ENCODE data around the gene ABTB2.

The ABTB2 gene

DNA sequence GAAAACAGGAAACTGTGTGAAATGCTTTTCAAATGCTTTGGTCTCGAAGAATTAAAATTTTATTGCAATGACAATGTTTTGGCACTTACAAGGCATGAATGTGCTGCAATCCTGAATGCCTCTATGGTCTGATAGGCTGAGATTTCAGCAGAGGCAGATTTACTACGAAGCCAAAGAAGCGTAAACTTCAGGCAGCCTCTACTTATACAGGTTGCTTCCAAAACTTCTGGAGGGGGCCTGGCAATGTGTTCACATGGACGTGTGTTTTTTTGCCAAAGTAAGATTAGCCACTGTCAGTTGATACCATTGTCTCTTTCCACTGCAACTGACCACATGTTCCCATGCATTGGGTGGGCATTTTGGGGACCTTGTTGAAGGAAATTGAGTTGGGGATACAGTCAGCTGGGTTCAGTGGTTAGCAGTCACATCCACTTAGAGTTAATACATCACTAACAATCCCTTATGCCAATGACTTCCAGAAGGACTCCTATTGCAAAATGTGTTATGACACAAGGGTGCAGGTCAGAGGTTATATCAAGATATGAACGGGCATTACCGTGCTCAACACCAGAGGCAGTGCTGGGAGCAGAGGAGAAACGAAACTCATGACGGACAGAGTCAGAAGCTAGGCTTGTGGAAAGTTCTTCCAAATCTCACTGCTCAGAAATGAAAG is 48.8 kb downstream of the ABTB2 start:
- Histone ChIP-seq H3K27me3 (ENCODE audit: insufficient read depth, poor library complexity, severe bottlenecking) (no peaks in the 10 kb centered on the region), H3K27ac (replicated peaks) (no peak overlapping the region), H3K4me3 (replicated peaks; ENCODE audit: insufficient read depth, low read length) (no peak overlapping the region)
- peak in 1 of 2 experiments; percentile 88 for DNase-seq (ENCODE audit: low read depth in 1 of 2, low spot score in 1 of 2)
- TF ChIP-seq, protein P1, sequence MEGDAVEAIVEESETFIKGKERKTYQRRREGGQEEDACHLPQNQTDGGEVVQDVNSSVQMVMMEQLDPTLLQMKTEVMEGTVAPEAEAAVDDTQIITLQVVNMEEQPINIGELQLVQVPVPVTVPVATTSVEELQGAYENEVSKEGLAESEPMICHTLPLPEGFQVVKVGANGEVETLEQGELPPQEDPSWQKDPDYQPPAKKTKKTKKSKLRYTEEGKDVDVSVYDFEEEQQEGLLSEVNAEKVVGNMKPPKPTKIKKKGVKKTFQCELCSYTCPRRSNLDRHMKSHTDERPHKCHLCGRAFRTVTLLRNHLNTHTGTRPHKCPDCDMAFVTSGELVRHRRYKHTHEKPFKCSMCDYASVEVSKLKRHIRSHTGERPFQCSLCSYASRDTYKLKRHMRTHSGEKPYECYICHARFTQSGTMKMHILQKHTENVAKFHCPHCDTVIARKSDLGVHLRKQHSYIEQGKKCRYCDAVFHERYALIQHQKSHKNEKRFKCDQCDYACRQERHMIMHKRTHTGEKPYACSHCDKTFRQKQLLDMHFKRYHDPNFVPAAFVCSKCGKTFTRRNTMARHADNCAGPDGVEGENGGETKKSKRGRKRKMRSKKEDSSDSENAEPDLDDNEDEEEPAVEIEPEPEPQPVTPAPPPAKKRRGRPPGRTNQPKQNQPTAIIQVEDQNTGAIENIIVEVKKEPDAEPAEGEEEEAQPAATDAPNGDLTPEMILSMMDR (IDR thresholded peaks at IDR 0.05; ENCODE audit: insufficient read depth, low read length) = no peak
- no peak for TF ChIP-seq REST (IDR thresholded peaks at IDR 0.05; ENCODE audit: insufficient replicate concordance, low read depth)
- TF ChIP-seq SPI1 (IDR thresholded peaks at IDR 0.05; ENCODE audit: borderline replicate concordance, low read depth) = no peak
- TF ChIP-seq POLR2AphosphoS5 (IDR thresholded peaks at IDR 0.05; ENCODE audit: low read depth) = no peak
- no peak for TF ChIP-seq GABPA (IDR thresholded peaks at IDR 0.05; ENCODE audit: low read depth)

DNA sequence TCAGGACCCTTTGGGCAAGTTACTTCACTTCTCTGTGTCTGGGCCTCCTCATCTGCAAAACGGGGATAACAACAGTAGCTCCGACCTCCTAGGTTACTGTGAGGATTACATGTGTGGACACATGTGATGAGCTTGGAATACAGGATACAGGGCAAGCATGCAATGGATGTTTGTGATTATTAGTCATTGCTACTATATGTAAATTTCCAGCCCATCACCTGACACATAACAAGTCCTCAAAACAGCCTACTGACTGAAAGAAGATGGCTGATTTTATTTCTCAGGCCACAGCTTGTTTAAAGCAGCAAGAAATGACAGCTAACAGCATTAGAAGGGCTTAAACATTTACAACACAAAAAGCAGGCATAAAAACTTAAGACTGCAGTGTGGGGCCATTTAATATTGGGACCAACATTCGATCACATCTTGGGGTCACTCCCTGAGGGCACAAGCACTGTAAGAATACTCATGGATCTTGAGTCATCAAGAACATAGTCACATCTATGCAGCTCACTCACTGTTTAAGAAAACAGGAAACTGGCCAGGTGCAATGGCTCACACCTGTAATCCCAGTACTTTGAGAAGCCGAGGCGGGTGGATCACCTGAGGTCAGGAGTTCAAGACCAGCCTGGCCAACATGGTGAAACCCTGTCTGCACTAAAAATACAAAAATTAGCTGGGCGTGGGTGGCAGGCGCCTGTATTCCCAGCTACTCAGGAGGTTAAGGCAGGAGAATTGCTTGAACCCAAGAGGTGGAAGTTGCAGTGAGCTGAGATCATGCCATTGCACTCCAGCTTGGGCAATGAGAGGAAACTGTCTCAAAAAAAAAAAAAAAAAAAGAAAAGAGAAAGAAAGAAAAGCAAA is 49.5 kb downstream of the ABTB2 start:
- no peak for TF ChIP-seq POLR2AphosphoS5 (IDR thresholded peaks at IDR 0.05; ENCODE audit: low read depth)
- TF ChIP-seq REST (IDR thresholded peaks at IDR 0.05; ENCODE audit: insufficient replicate concordance, low read depth) = no peak
- no peak for TF ChIP-seq GABPA (IDR thresholded peaks at IDR 0.05; ENCODE audit: low read depth)
- TF ChIP-seq, protein P1 (IDR thresholded peaks at IDR 0.05; ENCODE audit: insufficient read depth, low read length) = no peak
- TF ChIP-seq SPI1 (IDR thresholded peaks at IDR 0.05; ENCODE audit: borderline replicate concordance, low read depth) = no peak
- H3K4me3 ChIP-seq (replicated peaks; ENCODE audit: insufficient read depth, low read length) = no peak overlapping the region
- no peak for DNase-seq (ENCODE audit: low read depth in 1 of 2, low spot score in 1 of 2)
- H3K27ac ChIP-seq (replicated peaks) = no peak overlapping the region
- H3K27me3 ChIP-seq (ENCODE audit: insufficient read depth, poor library complexity, severe bottlenecking) = no peaks in the 10 kb centered on the region

- no peak for TF ChIP-seq GABPA (IDR thresholded peaks at IDR 0.05; ENCODE audit: low read depth)
- TF ChIP-seq, protein P1 (IDR thresholded peaks at IDR 0.05; ENCODE audit: insufficient read depth, low read length) = no peak
- no peak for TF ChIP-seq POLR2AphosphoS5 (IDR thresholded peaks at IDR 0.05; ENCODE audit: low read depth)
- TF ChIP-seq SPI1 (IDR thresholded peaks at IDR 0.05; ENCODE audit: borderline replicate concordance, low read depth) = no peak
- no peak for TF ChIP-seq REST (IDR thresholded peaks at IDR 0.05; ENCODE audit: insufficient replicate concordance, low read depth)
Measured at GRCh38 chr11:34305780-34306179, 52.0 kb downstream of the ABTB2 start.

More at GRCh38 chr11:34305780-34306179, 52.0 kb downstream of the ABTB2 start:
- DNase-seq (ENCODE audit: low read depth in 1 of 2, low spot score in 1 of 2) = no peak
- no peaks in the 10 kb centered on the region for H3K27me3 ChIP-seq (ENCODE audit: insufficient read depth, poor library complexity, severe bottlenecking)
- no peak overlapping the region for H3K4me3 ChIP-seq (replicated peaks; ENCODE audit: insufficient read depth, low read length)
- H3K27ac ChIP-seq (replicated peaks) = no peak overlapping the region
